ENCODE measurements around the gene AQP2. TPM values are rescaled to one million over a fixed set of nuclear protein-coding genes. Genes with fewer than 3 reads are reported as not detected.

AQP2 gene
- total RNA-seq, 1 donor from 2014 or later = not detected

DNA sequence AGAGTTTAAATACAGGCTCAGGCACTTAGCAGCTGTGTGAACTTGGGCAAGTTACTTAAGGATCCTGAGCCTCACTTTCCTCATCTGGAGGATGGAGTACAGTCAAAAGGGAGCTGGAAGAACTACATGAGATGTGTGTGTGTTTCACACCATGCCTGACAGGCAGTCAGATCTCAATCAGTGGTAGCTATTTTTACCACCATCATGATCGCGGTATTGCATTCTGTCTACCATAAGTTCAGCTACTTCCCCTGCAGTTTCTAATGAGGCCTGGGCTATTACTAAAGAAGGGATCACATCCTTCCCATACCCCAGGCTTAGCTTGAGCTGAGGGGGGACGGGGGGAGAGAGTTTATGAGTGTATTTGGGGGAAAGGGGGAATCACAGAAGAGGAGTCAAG lies 29.3 kb downstream of the AQP2 start:
- no peaks in the 10 kb centered on the region for H3K27me3 ChIP-seq
- Mint-ChIP-seq H3K36me3 (no peaks in the 10 kb centered on the region), H3K4me3 (no peak overlapping the region), H3K4me1 (peaks cover 53% of the 10 kb centered on the region), H3K27me3 (ENCODE audit: insufficient read depth, low read depth) (peaks cover 10% of the 10 kb centered on the region), H3K9me3 (no peaks in the 10 kb centered on the region), H3K27ac (no peak overlapping the region)
- H3K79me2 ChIP-seq (ENCODE audit: low read depth) = no peaks in the 10 kb centered on the region
- H4K20me1 ChIP-seq (ENCODE audit: low read depth) = peaks cover 18% of the 10 kb centered on the region
- no peak overlapping the region for H3K27ac ChIP-seq
- no peaks in the 10 kb centered on the region for H3K36me3 ChIP-seq
- no peak overlapping the region for H2AFZ ChIP-seq (replicated peaks)
- H3K9ac ChIP-seq = no peak overlapping the region
- no peak overlapping the region for H3K4me2 ChIP-seq
- H3K9me3 ChIP-seq (ENCODE audit: low read depth) = no peaks in the 10 kb centered on the region
- H3F3A ChIP-seq (ENCODE audit: low read depth) = peaks cover 26% of the 10 kb centered on the region
- no peak overlapping the region for H3K4me3 ChIP-seq
- DNase-seq (ENCODE audit: low spot score) = no peak
- peaks cover 37% of the 10 kb centered on the region for H3K4me1 ChIP-seq
- TF ChIP-seq, protein P1, sequence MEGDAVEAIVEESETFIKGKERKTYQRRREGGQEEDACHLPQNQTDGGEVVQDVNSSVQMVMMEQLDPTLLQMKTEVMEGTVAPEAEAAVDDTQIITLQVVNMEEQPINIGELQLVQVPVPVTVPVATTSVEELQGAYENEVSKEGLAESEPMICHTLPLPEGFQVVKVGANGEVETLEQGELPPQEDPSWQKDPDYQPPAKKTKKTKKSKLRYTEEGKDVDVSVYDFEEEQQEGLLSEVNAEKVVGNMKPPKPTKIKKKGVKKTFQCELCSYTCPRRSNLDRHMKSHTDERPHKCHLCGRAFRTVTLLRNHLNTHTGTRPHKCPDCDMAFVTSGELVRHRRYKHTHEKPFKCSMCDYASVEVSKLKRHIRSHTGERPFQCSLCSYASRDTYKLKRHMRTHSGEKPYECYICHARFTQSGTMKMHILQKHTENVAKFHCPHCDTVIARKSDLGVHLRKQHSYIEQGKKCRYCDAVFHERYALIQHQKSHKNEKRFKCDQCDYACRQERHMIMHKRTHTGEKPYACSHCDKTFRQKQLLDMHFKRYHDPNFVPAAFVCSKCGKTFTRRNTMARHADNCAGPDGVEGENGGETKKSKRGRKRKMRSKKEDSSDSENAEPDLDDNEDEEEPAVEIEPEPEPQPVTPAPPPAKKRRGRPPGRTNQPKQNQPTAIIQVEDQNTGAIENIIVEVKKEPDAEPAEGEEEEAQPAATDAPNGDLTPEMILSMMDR (IDR thresholded peaks at IDR 0.05) = no peak
- TF ChIP-seq EZH2phosphoT487 (IDR thresholded peaks at IDR 0.05) (no peak), EZH2 (IDR thresholded peaks at IDR 0.05) (no peak)

GRCh38 chr12:49980501-49981349 lies 30.2 kb downstream of the AQP2 start:
- H3K9me3 ChIP-seq (ENCODE audit: low read depth) = no peaks in the 10 kb centered on the region
- no peaks in the 10 kb centered on the region for H3K79me2 ChIP-seq (ENCODE audit: low read depth)
- no peak overlapping the region for H3K9ac ChIP-seq
- H3K4me3 ChIP-seq = no peak overlapping the region
- H3F3A ChIP-seq (ENCODE audit: low read depth) = peaks cover 33% of the 10 kb centered on the region
- H3K27ac Mint-ChIP-seq = peak overlapping the region; percentile 69
- H3K4me1 Mint-ChIP-seq = peaks cover 58% of the 10 kb centered on the region
- no peak overlapping the region for H3K4me3 Mint-ChIP-seq
- DNase-seq (ENCODE audit: low spot score) = peak; percentile 41
- H3K36me3 ChIP-seq = no peaks in the 10 kb centered on the region
- peaks cover 22% of the 10 kb centered on the region for H4K20me1 ChIP-seq (ENCODE audit: low read depth)
- peaks cover 42% of the 10 kb centered on the region for H3K4me1 ChIP-seq
- TF ChIP-seq, protein P1 (IDR thresholded peaks at IDR 0.05) = no peak
- TF ChIP-seq EZH2 (IDR thresholded peaks at IDR 0.05) (no peak), EZH2phosphoT487 (IDR thresholded peaks at IDR 0.05) (no peak)
- H3K4me2 ChIP-seq = peak overlapping the region; percentile 52
- H3K9me3 Mint-ChIP-seq = no peaks in the 10 kb centered on the region
- H3K27ac ChIP-seq = no peak overlapping the region
- no peaks in the 10 kb centered on the region for H3K36me3 Mint-ChIP-seq
- H3K27me3 Mint-ChIP-seq (ENCODE audit: insufficient read depth, low read depth) = peaks cover 9% of the 10 kb centered on the region
- no peaks in the 10 kb centered on the region for H3K27me3 ChIP-seq
- no peak overlapping the region for H2AFZ ChIP-seq (replicated peaks)

DNA sequence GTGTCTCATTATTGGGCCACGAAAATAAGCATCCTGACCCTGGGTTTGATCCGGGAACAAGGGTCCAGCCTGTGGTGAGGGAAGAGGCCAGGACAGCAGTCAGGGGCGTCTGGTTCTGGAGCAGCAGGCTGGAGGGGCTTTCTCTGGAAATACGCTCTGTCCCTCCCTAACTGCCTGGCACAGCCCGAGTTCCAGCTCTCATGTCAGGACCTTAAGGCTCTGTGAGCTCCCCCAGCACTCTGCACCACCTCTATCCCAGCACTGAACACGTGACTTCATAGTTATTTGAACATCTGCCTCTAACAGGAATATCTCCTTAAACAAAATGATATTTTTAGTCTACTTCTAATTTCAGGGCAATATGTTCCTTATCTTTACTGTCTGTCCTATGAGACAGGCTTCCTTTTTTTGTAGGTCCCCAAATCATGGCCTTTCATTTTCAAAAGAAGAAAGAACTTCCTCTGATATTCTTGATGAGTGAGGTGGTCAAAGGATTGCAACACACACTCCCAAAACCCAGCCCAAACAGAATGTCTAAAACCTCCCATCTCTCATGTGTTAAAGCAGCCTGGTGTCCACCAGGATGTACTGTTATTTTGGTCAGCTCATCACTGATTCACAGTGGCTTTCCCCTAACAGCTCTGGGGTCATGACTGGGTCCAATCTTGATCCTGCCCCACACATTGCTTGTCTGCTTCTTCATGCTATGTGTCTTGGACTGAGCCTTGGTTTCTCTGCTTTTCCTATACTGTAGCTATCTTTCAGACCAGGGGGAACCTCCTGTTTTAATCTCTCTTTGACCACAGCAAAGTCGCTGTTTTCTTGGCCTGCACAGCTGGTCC lies 31.9 kb downstream of the AQP2 start:
- Histone ChIP-seq H3K9ac (no peak overlapping the region), H3K36me3 (no peaks in the 10 kb centered on the region), H3K9me3 (ENCODE audit: low read depth) (no peaks in the 10 kb centered on the region), H3K79me2 (ENCODE audit: low read depth) (no peaks in the 10 kb centered on the region), H3K27me3 (no peaks in the 10 kb centered on the region), H3K4me2 (no peak overlapping the region), H3K4me3 (no peak overlapping the region), H3F3A (ENCODE audit: low read depth) (peaks cover 33% of the 10 kb centered on the region), H3K4me1 (peaks cover 42% of the 10 kb centered on the region), H3K27ac (no peak overlapping the region), H4K20me1 (ENCODE audit: low read depth) (peaks cover 24% of the 10 kb centered on the region), H2AFZ (replicated peaks) (no peak overlapping the region)
- Mint-ChIP-seq H3K4me1 (peaks cover 63% of the 10 kb centered on the region), H3K36me3 (peaks cover 2% of the 10 kb centered on the region), H3K4me3 (no peak overlapping the region), H3K9me3 (no peaks in the 10 kb centered on the region), H3K27me3 (ENCODE audit: insufficient read depth, low read depth) (peaks cover 8% of the 10 kb centered on the region), H3K27ac (no peak overlapping the region)
- TF ChIP-seq, protein P1 (IDR thresholded peaks at IDR 0.05) = no peak
- TF ChIP-seq EZH2phosphoT487 (IDR thresholded peaks at IDR 0.05) (no peak), EZH2 (IDR thresholded peaks at IDR 0.05) (no peak)
- no peak for DNase-seq (ENCODE audit: low spot score)
